ENCODE measurements around the gene CCNB1.
A peak's percentile ranks its signal among the peaks of the same experiment; 100 is the strongest.
"Not testable (repeated sequence)": the region's sequence is repeated elsewhere in the genome, so short reads cannot be mapped to it uniquely, and the experiment has no call there.

Gene CCNB1

DNA sequence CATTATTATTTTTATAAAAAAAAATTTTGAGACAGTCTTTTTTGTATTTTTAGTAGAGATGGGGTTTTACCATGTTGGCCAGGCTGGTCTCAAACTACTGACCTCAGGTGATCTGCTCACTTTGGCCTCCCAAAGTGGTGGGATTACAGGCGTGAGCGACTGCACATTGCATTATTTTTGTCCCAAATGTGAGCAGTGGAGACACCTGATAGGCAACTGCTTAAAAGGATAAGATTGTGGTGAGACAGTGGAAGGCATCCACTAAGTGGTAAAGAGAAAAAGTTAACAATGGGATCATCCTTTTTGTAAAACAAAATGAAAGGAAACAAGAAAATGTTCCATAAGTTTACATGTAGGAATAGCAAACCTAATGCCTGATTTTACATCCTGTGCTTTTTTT is 20.4 kb downstream of the CCNB1 start:
- no peak for DNase-seq

DNA sequence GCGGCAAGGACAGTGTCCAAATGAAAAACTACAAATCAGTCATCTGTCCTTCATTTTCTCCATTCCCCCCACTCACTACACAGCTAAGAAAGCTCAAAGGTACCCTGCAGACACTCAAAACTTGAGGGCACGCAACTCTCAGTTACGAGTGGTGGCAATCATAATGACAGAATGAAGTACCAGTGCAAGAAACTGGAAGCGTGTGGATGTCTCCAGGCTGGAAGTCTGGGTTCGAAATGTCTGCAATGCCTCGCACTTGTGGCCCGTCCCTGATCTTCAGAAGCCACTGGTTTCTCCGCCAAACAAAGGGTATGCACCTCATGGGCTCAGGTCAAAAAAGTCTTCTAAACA is 21.8 kb downstream of the CCNB1 start:
- no peak for DNase-seq

DNA sequence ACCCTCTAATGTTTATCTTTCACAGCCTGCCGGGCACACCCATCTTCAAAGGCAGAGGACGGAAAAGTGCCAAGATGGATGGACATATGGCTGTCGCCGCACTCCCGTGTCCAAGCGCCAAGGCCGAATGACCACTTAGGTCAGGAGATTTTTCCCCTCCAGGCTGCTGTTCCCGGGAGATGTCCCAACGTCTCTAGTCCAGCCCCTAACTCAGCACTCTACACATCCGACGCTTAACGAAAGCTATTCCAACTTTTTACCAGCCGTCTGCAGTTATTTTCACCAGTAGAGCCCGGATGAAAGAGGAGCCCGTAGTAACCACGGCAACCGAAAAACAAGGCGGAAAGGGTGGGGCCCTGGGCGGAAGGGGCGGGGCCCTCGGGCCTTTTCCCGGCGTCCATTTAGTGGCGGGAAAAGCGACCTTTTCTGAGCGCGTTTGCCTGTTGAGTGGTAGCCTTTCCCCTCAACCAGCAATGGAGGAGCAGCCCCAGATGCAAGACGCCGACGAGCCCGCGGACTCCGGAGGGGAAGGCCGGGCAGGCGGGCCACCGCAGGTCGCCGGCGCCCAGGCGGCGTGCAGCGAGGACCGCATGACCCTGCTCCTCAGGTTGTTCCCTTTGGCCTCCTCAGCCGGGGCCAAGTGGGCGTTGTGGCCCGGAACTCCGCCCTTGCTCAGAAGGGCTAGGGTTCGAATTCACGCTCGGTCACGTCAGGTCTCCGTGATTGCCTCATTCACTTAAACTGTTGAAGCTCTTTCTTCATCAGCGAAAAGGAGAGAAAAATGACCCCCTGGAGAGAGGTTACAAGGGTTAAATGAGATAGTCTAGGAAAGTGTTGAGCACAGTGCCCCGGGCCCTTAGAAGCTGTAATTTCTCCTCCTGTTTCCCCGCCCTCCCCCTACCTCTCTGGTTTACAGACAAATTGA is 22.5 kb downstream of the CCNB1 start, which contains the start of gene CENPH:
CENPH (plus strand) TSS at position 422 of the 925 bp plus-strand sequence; CDS start at position 474, 52 bp downstream.
- DNase-seq: peak; percentile 90

DNA sequence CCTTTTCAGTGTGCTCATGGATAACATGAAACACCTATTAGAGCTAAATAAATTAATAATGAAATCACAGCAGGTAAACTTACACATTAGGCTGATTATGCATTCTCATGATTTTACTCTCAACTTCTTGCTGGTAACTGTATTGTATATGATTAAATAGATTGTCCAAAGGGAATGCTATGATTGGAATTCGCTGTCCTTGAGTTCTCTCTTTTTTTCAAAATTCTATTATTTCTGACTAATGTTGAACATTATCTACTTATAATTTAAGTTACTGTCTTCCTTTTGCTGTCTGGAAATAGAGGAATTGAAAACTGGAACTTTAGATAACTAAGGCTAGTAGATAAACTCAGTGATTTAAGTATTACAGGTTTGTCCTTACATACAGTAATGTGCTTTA is 35.5 kb downstream of the CCNB1 start:
- DNase-seq: no peak

DNA sequence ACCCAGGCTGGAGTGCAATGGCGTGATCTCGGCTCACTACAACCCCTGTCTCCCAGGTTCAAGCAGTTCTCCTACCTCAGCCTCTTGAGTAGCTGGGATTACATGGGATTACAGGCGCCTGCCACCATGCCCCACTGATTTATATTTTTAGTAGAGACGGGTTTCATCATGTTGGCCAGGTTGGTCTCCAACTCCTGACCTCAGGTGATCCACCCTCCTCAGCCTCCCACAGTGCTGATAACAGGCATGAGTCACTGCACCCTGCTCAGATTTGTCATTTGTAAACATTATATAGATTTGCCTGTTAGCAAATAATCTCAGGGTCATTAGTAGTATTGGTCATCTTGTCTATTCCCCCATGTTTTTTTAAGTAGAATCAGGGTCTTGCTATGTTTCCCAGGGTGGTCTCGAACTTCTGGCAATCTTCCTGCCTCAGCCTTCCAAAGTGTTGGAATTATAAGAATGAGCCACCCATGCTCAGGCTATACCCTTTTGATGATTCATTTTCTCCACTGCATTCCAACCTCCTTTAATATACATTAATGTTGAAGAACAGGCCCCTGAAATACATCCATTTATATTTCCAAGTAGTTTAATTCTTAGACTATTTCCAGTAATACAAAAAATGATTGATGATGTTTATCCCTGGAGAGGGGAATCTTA is 39.7 kb downstream of the CCNB1 start:
- DNase-seq: no peak

DNA sequence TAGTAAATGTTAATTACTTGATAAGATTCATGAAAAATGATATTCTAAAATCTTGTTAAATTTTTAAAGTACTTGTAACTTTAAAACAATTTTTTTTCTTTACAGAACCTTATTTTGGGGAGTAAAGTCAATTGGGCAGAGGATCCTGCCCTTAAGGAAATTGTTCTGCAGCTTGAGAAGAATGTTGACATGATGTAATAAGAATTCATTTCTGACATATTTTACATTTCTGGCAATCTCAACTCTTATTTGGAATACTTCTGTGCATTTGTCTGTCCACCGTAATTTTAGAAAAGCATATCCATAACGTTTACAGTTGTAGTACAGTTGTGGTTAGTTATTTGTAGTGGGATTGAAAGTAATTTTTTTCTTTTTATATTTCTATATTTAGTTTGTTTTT is 42.7 kb downstream of the CCNB1 start:
- DNase-seq: no peak

DNA sequence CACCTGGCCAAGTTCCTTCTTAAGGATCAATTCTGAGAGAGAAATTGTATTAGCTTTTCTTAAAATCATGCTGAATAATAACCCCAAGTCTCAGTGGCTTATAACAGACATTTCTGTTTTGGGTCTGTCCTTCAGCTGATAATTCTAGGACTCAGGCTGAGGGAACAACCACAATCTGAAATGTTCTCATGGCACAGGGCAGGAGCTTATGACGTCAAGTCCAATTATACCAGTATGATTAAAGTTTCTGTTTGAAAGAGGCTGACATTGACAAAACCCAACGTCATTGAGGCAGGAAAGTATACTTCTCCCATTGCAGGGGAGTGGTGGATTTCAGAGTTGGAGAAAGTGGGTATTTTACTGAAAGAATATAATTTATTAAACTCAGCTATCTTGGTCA is 44.2 kb downstream of the CCNB1 start:
- no peak for DNase-seq

DNA sequence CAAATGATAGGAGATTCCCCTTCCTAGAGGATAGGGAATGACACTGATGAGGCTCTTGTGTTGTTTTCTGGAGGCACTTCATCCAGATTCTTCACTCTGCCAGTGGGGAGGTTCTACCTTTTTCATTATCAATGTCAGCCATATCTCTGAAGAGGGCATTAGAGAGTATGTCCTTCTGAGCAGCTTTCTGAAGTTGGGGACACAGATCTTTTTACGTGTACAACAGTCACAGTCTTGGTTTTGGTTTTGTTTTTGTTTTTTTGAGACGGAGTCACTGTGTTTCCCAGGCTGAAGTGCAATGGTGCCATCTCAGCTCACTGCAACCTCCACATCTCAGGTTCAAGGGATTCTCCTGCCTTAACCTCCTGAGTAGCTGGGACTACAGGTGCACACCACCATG is 45.1 kb downstream of the CCNB1 start:
- DNase-seq: no peak

DNA sequence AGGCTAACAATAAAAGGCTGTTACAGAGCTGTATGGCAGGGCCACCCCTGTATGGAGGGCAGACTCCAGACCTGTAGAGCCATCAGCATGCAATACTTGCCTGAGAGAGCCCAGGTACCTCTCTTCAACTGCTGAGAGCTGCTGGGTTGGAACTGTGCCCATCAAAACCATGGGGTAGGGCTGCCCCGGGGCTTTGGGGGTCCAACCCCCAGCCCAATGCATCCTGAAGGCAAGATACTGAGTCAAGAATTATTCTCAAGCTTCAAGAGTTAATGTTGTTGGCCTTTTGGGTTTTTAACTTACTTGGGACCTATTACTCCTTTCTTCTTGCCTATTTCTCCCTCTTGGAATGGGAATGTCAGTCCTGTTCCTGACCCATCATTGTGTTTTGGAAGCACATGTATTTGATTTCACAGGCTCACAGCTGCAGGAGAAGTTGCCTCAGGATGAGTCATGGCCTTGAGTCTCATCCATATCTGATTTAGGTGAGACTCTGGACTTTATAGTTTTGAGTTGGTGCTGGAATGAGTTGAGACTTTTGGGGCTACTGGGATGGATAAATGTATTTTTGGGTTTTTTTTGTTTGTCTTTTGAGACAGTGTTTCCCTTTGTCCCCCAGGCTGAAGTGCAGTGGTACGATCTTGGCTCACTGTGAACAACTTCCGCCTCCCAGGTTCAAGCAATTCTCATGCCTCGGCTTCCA is 46.7 kb downstream of the CCNB1 start:
- no peak for DNase-seq

DNA sequence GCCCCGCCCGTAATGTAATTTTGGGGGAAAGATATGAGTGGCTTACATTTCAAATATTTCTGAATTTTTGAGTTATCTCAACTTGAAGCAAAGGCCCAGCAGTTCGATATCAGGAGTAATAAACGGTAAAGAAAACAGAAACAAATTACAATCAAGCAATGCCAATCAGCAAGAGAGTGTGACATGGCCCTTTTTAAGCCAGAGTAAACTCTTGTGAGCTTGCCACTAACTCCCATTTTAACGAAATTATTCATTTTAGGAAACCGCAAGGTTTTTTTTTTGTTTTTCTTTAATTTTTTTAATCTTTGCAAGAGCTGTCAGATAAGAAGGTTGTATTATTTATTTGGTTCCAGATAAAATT is 50.2 kb downstream of the CCNB1 start:
- DNase-seq: no peak

DNA sequence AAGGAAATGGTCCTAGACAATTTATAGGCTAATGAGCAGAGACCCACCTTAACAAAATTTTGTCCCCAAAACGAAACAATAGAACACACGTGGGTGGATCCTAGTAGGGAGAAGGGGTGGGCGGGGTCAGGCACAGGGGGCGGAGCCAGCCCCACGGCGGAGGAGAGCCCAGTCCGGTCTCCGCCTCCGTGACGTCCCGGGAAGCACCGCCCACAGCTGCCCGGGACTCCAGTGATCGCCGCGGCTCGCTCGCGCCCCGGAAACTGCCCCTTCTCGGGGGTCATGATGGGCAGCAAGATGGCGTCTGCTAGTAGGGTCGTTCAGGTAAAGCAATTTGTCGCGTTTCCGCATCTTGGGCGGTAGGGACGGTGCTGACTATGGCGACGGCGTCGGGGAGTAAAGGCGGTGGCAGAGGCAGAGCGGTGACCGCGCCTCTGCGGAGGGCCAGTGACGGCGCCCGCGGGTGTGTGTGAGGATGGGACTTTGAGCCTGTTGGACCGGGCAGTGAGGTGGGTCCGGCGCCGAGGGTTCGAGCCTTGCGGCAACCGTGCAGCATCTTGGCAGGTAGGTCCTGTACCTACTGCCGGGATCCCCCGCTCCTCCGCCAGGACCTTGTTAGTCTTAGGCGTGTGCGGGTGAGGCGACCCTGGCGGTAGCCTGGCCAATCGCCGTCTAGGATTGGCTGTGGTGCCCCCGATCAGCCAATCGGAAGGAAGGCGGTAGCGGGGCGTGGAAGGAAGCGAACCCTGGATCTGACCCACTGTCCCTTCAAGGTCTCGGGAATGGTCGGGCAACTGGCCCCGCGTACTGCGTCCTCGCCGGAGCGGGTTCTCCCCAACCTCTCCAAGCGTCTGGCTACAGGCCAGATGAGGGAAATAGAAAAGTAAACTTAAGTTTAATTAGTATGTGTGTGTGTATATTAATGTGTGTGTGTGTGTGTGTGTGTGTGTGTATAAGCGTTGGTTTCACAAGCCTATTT is 50.9 kb downstream of the CCNB1 start:
- peak; percentile 86 for DNase-seq

DNA sequence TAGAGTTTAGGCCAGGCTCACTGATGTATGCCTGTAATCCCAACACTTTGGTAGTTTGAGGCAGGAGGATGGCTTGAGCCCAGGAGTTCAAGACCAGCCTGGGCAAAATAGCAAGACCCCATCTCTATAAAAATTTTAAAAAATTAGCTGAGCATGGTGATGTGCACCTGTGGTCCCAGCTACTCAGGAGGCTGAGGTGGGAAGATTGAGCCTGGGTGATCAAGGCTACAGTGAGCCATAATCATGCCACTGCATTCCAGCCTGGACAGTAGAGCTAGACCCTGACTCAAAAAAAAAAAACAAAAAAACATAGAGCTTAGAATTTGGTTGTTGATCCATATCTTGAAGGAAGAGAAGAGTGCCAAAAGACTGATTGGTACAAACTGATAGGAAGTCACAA is 53.0 kb downstream of the CCNB1 start:
- no peak for DNase-seq

DNA sequence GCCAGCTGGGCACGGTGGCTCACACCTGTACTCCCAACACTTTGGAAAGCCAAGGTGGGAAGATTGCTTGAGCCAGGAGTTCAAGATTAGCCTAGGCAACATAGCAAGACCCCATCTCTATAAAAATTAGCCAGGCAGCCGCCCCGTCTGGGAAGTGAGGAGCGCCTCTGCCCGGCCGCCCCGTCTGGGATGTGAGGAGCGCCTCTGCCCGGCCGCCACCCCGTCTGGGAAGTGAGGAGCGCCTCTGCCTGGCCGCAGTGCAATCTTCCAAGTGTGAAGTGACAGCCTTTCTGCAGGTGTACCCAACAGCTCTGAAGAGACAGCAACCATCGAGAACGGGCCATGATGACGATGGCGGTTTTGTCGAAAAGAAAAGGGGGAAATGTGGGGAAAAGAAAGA is 53.4 kb downstream of the CCNB1 start:
- not testable (repeated sequence) for DNase-seq

DNA sequence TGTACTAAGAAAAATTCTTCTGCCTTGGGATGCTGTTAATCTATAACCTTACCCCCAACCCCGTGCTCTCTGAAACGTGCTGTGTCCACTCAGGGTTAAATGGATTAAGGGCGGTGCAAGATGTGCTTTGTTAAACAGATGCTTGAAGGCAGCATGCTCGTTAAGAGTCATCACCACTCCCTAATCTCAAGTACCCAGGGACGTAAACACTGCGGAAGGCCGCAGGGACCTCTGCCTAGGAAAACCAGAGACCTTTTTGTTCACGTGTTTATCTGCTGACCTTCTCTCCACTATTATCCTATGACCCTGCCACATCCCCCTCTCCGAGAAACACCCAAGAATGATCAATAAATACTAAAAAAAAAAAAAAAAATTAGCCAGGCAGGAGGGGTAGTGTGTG is 53.9 kb downstream of the CCNB1 start:
- not testable (repeated sequence) for DNase-seq

DNA sequence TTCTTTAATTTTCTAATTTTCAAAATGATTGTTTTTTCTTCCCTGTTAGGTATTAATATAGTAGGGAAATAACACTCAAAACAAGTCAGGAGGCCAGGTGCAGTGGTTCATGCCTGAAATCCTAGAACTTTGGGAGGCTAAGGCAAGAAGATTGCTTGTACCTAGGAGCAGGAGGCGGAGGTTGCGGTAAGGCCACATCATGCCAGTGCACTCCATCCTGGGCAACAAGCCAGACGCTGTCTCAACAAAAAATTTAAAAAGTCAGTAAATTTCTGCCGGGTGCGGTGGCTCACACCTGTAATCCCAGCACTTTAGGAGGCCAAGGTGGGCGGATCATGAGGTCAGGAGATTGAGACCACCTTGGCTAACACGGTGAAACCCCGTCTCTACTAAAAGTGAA is 57.6 kb downstream of the CCNB1 start:
- DNase-seq: no peak

DNA sequence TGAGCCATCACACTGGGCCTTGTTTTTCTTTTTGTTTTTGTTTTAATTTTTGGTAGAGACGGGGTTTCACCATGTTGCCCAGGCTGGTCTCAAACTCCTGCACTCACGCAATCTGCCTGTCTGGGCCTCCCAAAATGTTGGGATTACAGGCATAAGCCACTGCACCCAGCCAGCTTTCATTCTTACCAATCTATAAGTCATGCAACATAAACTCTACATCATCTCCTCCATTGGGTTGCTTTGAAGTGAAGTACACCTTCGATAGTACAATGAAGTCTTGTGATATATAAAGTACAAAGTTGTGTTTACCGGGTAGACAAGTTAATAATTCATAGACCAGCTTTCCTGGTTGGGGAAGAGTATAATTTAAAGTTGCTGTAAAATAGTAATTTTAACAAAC is 58.9 kb downstream of the CCNB1 start:
- no peak for DNase-seq
